ENCODE data around the gene ASIC2.

The ASIC2 gene

GRCh38 chr17:33118391-33119075 lies 174.6 kb downstream of the ASIC2 start:
- DNase-seq (ENCODE audit: low read depth in 3 of 3, low spot score in 1 of 3), result no peak

- no peak for DNase-seq (ENCODE audit: low read depth in 3 of 3, low spot score in 1 of 3)
Measured at GRCh38 chr17:33116021-33116551, 177.0 kb downstream of the ASIC2 start.

GRCh38 chr17:33115366-33115765 lies 177.7 kb downstream of the ASIC2 start:
- DNase-seq (ENCODE audit: low read depth in 3 of 3, low spot score in 1 of 3), result no peak

- DNase-seq (ENCODE audit: low read depth in 3 of 3, low spot score in 1 of 3), result no peak
Measured at GRCh38 chr17:33113991-33114370, 179.1 kb downstream of the ASIC2 start.

- DNase-seq (ENCODE audit: low read depth in 3 of 3, low spot score in 1 of 3), result no peak
Measured at GRCh38 chr17:33113276-33113990, 179.7 kb downstream of the ASIC2 start.

- no peak for DNase-seq (ENCODE audit: low read depth in 3 of 3, low spot score in 1 of 3)
Measured at GRCh38 chr17:33112763-33113162, 180.3 kb downstream of the ASIC2 start.

GRCh38 chr17:33109336-33110072 lies 183.6 kb downstream of the ASIC2 start:
- no peak for DNase-seq (ENCODE audit: low read depth in 3 of 3, low spot score in 1 of 3)

GRCh38 chr17:33106525-33107165 lies 186.4 kb downstream of the ASIC2 start:
- DNase-seq (ENCODE audit: low read depth in 3 of 3, low spot score in 1 of 3), result no peak

GRCh38 chr17:33105911-33106310 lies 187.2 kb downstream of the ASIC2 start:
- no peak for DNase-seq (ENCODE audit: low read depth in 3 of 3, low spot score in 1 of 3)

GRCh38 chr17:33099906-33100305 lies 193.2 kb downstream of the ASIC2 start:
- DNase-seq (ENCODE audit: low read depth in 3 of 3, low spot score in 1 of 3), result no peak

- no peak for DNase-seq (ENCODE audit: low read depth in 3 of 3, low spot score in 1 of 3)
Measured at GRCh38 chr17:33099252-33099651, 193.8 kb downstream of the ASIC2 start.

GRCh38 chr17:33097411-33097810 lies 195.7 kb downstream of the ASIC2 start:
- DNase-seq (ENCODE audit: low read depth in 3 of 3, low spot score in 1 of 3), result no peak

- no peak for DNase-seq (ENCODE audit: low read depth in 3 of 3, low spot score in 1 of 3)
Measured at GRCh38 chr17:33096161-33096560, 196.9 kb downstream of the ASIC2 start.

GRCh38 chr17:33091271-33091670 lies 201.8 kb downstream of the ASIC2 start:
- DNase-seq (ENCODE audit: low read depth in 3 of 3, low spot score in 1 of 3), result no peak

GRCh38 chr17:33090806-33091205 lies 202.3 kb downstream of the ASIC2 start:
- no peak for DNase-seq (ENCODE audit: low read depth in 3 of 3, low spot score in 1 of 3)

GRCh38 chr17:33086878-33087277 lies 206.2 kb downstream of the ASIC2 start:
- no peak for DNase-seq (ENCODE audit: low read depth in 3 of 3, low spot score in 1 of 3)

GRCh38 chr17:33086041-33086440 lies 207.1 kb downstream of the ASIC2 start:
- DNase-seq (ENCODE audit: low read depth in 3 of 3, low spot score in 1 of 3), result no peak

- DNase-seq (ENCODE audit: low read depth in 3 of 3, low spot score in 1 of 3), result no peak
Measured at GRCh38 chr17:33085256-33085655, 207.8 kb downstream of the ASIC2 start.

GRCh38 chr17:33084755-33085154 lies 208.3 kb downstream of the ASIC2 start:
- DNase-seq (ENCODE audit: low read depth in 3 of 3, low spot score in 1 of 3), result no peak

- DNase-seq (ENCODE audit: low read depth in 3 of 3, low spot score in 1 of 3), result no peak
Measured at GRCh38 chr17:33082529-33083173, 210.4 kb downstream of the ASIC2 start.

GRCh38 chr17:33080091-33080490 lies 213.0 kb downstream of the ASIC2 start:
- no peak for DNase-seq (ENCODE audit: low read depth in 3 of 3, low spot score in 1 of 3)
